DMS 273 (cell line): ENCODE results near the gene USP24.
A peak's percentile ranks its signal among the peaks of the same experiment; 100 is the strongest.

Experiments used
- DNase-seq: peaks from one replicate; lab custom pipeline; 2025; ENCODE audit not compliant: unreplicated experiment; lab: John Stamatoyannopoulos, UW

USP24 gene

GRCh38 chr1:55215194-55216021 is at the start of gene USP24:
TSS of gene USP24 (minus strand) at chr1:55215364. CDS start at chr1:55215113, 251 bp downstream.
- DNase-seq, result peak; percentile 91

- no peak for DNase-seq
Measured at GRCh38 chr1:55262822-55263221, 47.7 kb upstream of the USP24 start.

GRCh38 chr1:55259911-55260609 is 44.9 kb upstream of the USP24 start:
- DNase-seq, result no peak

- DNase-seq, result peak; percentile 17
Measured at GRCh38 chr1:55257958-55258357, 42.8 kb upstream of the USP24 start.

- no peak for DNase-seq
Measured at GRCh38 chr1:55255901-55256300, 40.7 kb upstream of the USP24 start.

GRCh38 chr1:55252942-55253589 is 37.9 kb upstream of the USP24 start:
- DNase-seq, result peak; percentile 40

- DNase-seq, result peak; percentile 44
Measured at GRCh38 chr1:55250399-55251075, 35.4 kb upstream of the USP24 start.

GRCh38 chr1:55249646-55250398 is 34.7 kb upstream of the USP24 start:
- peak; percentile 76 for DNase-seq

- no peak for DNase-seq
Measured at GRCh38 chr1:55246896-55247295, 31.7 kb upstream of the USP24 start.

- no peak for DNase-seq
Measured at GRCh38 chr1:55246331-55246730, 31.2 kb upstream of the USP24 start.

- no peak for DNase-seq
Measured at GRCh38 chr1:55245781-55246180, 30.6 kb upstream of the USP24 start.

- no peak for DNase-seq
Measured at GRCh38 chr1:55244476-55245099, 29.4 kb upstream of the USP24 start.

GRCh38 chr1:55243655-55244054 is 28.5 kb upstream of the USP24 start:
- no peak for DNase-seq

- DNase-seq, result no peak
Measured at GRCh38 chr1:55239548-55239947, 24.4 kb upstream of the USP24 start.

GRCh38 chr1:55235722-55236121 is 20.6 kb upstream of the USP24 start:
- DNase-seq, result no peak

GRCh38 chr1:55234016-55234415 is 18.9 kb upstream of the USP24 start:
- DNase-seq, result no peak

- DNase-seq, result no peak
Measured at GRCh38 chr1:55233145-55233777, 18.1 kb upstream of the USP24 start.

- no peak for DNase-seq
Measured at GRCh38 chr1:55232448-55233144, 17.4 kb upstream of the USP24 start.

GRCh38 chr1:55231745-55232144 is 16.6 kb upstream of the USP24 start:
- no peak for DNase-seq
